ENCODE results near the gene PLEKHJ1. TPM values are rescaled to one million over a fixed set of nuclear protein-coding genes. Genes with fewer than 3 reads are reported as not detected.

Gene PLEKHJ1
- total RNA-seq, 1 experiment from 2014 or later = 78.6 TPM

DNA sequence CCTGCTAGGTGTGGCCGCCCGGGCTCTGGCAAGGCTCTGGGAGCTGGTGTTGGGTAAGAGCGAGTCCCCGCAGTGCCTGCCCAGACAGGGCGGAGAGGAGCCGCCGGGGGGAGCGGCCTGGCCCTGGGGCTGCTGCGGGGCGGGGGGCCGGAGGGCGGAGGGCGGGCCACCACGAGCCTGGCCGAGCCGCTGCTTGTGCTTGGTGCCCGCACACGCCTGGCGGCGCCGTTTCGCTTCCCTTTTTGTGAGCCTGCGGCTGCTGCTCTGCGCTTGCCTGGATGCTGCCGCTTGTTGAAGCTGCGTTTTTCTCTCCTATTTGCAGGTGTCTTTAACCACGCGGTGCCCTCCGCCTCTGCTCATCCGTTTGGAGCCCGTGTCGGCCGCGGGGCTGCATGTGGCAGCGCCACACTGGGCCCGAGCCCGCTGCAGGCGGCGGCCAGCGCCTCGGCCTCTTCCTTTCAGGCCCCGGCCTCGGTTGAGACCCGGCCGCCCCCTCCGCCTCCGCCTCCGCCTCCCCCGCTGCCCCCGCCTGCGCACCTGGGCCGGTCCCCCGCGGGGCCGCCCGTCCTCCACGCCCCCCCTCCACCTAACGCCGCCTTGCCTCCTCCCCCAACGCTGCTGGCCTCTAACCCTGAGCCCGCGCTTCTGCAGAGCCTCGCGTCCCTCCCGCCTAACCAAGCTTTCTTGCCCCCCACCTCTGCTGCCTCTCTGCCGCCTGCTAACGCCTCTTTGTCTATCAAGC is 8.5 kb downstream of the PLEKHJ1 start:
- CTCF ChIA-PET = interaction anchor here (0.6 kb wide), 1 partner anchor 118 kb away, joined by 3 read pairs; no protein-coding TSS in a partner anchor
- POLR2A ChIA-PET = no interaction called here
- DNase-seq (ENCODE audit: low read depth, low spot score) = no peak
- Histone ChIP-seq H3K4me3 (ENCODE audit: low read depth in 2 of 2, low read length in 2 of 2) (no peak overlapping the region), H3K4me1 (ENCODE audit: control insufficient read depth, insufficient read depth, low read length) (peaks cover 3% of the 10 kb centered on the region; the same call in 1 of the 2 replicates), H3K9me3 (ENCODE audit: control insufficient read depth, insufficient read depth, low read depth, low read length) (no peaks in the 10 kb centered on the region), H3K36me3 (ENCODE audit: control insufficient read depth, insufficient read depth, low read length) (no peaks in the 10 kb centered on the region), H3K27ac (ENCODE audit: low read length) (no peak overlapping the region), H3K27me3 (ENCODE audit: control insufficient read depth, insufficient read depth, low read length) (no peaks in the 10 kb centered on the region)
- TF ChIP-seq POLR2AphosphoS5 (IDR thresholded peaks at IDR 0.05; ENCODE audit: low read depth, low read length) = no peak
- no peak for ATAC-seq
- BruUV-seq (replicated peaks) = no TSS peak
- in situ Hi-C loops (cut with HindIII; ENCODE audit: low pct_unique_long_range_greater_than_20kb, low sequenced_read_pairs) = no loop called here
- intact Hi-C loops (cut with micrococcal nuclease; ENCODE audit: unreplicated experiment) = no loop called here

DNA sequence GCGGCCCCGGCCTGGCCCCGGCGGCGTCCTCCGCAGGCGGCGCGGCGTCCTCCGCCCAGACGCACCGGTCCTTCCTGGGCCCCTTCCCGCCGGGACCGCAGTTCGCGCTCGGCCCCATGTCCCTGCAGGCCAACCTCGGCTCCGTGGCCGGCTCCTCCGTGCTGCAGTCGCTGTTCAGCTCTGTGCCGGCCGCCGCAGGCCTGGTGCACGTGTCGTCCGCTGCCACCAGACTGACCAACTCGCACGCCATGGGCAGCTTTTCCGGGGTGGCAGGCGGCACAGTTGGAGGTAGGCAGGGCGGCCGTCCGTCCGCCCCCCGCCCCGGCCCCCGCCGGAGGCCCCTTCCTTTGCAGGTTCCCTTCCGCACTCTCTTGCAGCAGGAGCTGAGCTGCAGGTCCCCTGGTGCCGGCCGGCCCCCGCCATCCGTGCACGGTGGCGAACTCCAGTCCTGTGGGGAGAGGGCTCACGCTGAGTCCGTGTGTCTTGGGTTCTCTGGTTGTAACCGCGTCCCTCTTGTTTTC is 9.2 kb downstream of the PLEKHJ1 start:
- no peak for TF ChIP-seq SIN3A (IDR thresholded peaks at IDR 0.05; ENCODE audit: borderline replicate concordance, insufficient read depth, low read depth, low read length)
- TF ChIP-seq POLR2AphosphoS5 (IDR thresholded peaks at IDR 0.05; ENCODE audit: low read depth, low read length) = no peak
- TF ChIP-seq, protein P1, sequence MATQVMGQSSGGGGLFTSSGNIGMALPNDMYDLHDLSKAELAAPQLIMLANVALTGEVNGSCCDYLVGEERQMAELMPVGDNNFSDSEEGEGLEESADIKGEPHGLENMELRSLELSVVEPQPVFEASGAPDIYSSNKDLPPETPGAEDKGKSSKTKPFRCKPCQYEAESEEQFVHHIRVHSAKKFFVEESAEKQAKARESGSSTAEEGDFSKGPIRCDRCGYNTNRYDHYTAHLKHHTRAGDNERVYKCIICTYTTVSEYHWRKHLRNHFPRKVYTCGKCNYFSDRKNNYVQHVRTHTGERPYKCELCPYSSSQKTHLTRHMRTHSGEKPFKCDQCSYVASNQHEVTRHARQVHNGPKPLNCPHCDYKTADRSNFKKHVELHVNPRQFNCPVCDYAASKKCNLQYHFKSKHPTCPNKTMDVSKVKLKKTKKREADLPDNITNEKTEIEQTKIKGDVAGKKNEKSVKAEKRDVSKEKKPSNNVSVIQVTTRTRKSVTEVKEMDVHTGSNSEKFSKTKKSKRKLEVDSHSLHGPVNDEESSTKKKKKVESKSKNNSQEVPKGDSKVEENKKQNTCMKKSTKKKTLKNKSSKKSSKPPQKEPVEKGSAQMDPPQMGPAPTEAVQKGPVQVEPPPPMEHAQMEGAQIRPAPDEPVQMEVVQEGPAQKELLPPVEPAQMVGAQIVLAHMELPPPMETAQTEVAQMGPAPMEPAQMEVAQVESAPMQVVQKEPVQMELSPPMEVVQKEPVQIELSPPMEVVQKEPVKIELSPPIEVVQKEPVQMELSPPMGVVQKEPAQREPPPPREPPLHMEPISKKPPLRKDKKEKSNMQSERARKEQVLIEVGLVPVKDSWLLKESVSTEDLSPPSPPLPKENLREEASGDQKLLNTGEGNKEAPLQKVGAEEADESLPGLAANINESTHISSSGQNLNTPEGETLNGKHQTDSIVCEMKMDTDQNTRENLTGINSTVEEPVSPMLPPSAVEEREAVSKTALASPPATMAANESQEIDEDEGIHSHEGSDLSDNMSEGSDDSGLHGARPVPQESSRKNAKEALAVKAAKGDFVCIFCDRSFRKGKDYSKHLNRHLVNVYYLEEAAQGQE (IDR thresholded peaks at IDR 0.05; ENCODE audit: insufficient read depth in 1 of 2, low read depth in 2 of 2, low read length in 1 of 2) = no peak
- TF ChIP-seq, protein P2, sequence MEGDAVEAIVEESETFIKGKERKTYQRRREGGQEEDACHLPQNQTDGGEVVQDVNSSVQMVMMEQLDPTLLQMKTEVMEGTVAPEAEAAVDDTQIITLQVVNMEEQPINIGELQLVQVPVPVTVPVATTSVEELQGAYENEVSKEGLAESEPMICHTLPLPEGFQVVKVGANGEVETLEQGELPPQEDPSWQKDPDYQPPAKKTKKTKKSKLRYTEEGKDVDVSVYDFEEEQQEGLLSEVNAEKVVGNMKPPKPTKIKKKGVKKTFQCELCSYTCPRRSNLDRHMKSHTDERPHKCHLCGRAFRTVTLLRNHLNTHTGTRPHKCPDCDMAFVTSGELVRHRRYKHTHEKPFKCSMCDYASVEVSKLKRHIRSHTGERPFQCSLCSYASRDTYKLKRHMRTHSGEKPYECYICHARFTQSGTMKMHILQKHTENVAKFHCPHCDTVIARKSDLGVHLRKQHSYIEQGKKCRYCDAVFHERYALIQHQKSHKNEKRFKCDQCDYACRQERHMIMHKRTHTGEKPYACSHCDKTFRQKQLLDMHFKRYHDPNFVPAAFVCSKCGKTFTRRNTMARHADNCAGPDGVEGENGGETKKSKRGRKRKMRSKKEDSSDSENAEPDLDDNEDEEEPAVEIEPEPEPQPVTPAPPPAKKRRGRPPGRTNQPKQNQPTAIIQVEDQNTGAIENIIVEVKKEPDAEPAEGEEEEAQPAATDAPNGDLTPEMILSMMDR (IDR thresholded peaks at IDR 0.05) = no peak
- ATAC-seq (no peak), DNase-seq (ENCODE audit: low read depth, low spot score) (no peak)
- Histone ChIP-seq H3K27me3 (ENCODE audit: control insufficient read depth, insufficient read depth, low read length) (no peaks in the 10 kb centered on the region), H3K36me3 (ENCODE audit: control insufficient read depth, insufficient read depth, low read length) (no peaks in the 10 kb centered on the region), H3K4me3 (ENCODE audit: low read depth in 2 of 2, low read length in 2 of 2) (no peak overlapping the region), H3K27ac (ENCODE audit: low read length) (no peak overlapping the region), H3K4me1 (ENCODE audit: control insufficient read depth, insufficient read depth, low read length) (no peaks in the 10 kb centered on the region), H3K9me3 (ENCODE audit: control insufficient read depth, insufficient read depth, low read depth, low read length) (no peaks in the 10 kb centered on the region)
- BruUV-seq (replicated peaks) = no TSS peak
- intact Hi-C loops (cut with micrococcal nuclease; ENCODE audit: unreplicated experiment) (no loop called here), in situ Hi-C loops (cut with HindIII; ENCODE audit: low pct_unique_long_range_greater_than_20kb, low sequenced_read_pairs) (no loop called here)
- ChIA-PET CTCF (interaction anchor here (0.6 kb wide), 1 partner anchor 117 kb away, joined by 3 read pairs; no protein-coding TSS in a partner anchor), POLR2A (no interaction called here)
